Caco-2 (cell line): ENCODE data around the gene ANKMY1. TPM values are rescaled to one million over a fixed set of nuclear protein-coding genes. Genes with fewer than 3 reads are reported as not detected.

Source experiments
- BruUV-seq: library from RNA; stranded (reverse); fragments of 400-500 nt; replicated peaks from 2 replicates; lab custom pipeline; 2021; lab: Mats Ljungman, UMichigan
- CTCF ChIA-PET: fragments of 300-600 bp; sonication (Branson Sonifier 250); formaldehyde crosslinking; loops from one replicate; lab custom pipeline; 2022; ENCODE audit warnings: antibody characterized with exemption; lab: Charles Lee
- POLR2A ChIA-PET: fragments of 300-600 bp; sonication (Branson Sonifier 250); formaldehyde crosslinking; loops from one replicate; lab custom pipeline; 2022; ENCODE audit warnings: antibody characterized with exemption; lab: Charles Lee
- DNase-seq, 2 experiments: peaks; one replicate each; pipeline versions ENCODE4 v3.0.0 to v3.0.0-alpha.2; 2020 to 2022
- H3K27me3 ChIP-seq: replicated peaks from 2 replicates; pipeline ENCODE4 v1.6.0; 2011; ENCODE audit warnings: low read length; ENCODE audit not compliant: control insufficient read depth, insufficient read depth
- H3K36me3 ChIP-seq: 2 replicates; pipeline ENCODE4 v1.5.1; 2011; ENCODE audit warnings: low read length; ENCODE audit not compliant: control insufficient read depth, insufficient read depth
- H3K4me1 ChIP-seq: fragments of 250-450 bp; sonication (Bioruptor Pico); 2 replicates; pipeline ENCODE4 v1.5.1; 2020; ENCODE audit warnings: mild to moderate bottlenecking
- H3K4me3 ChIP-seq: 2 replicates; pipeline ENCODE4 v1.5.1; 2011; ENCODE audit warnings: low read depth, mild to moderate bottlenecking, control low read depth, low read length
- H3K9me3 ChIP-seq: fragments of 250-450 bp; sonication (Bioruptor Pico); 2 replicates; pipeline ENCODE4 v1.5.1; 2020; ENCODE audit warnings: mild to moderate bottlenecking, moderate library complexity
- H3K27ac Mint-ChIP-seq: one replicate; pipeline ENCODE4 v1.8.0; 2022; ENCODE audit warnings: mixed read lengths; ENCODE audit not compliant: unreplicated experiment
- H3K27me3 Mint-ChIP-seq: one replicate; pipeline ENCODE4 v1.8.0; 2022; ENCODE audit warnings: mixed read lengths; ENCODE audit not compliant: insufficient read depth, unreplicated experiment
- H3K36me3 Mint-ChIP-seq: one replicate; pipeline ENCODE4 v1.8.0; 2022; ENCODE audit warnings: mild to moderate bottlenecking, mixed read lengths; ENCODE audit not compliant: insufficient read depth, unreplicated experiment
- H3K4me1 Mint-ChIP-seq: one replicate; pipeline ENCODE4 v1.8.0; 2022; ENCODE audit warnings: low read depth, mixed read lengths; ENCODE audit not compliant: unreplicated experiment
- H3K4me3 Mint-ChIP-seq: one replicate; pipeline ENCODE4 v1.8.0; 2022; ENCODE audit warnings: mild to moderate bottlenecking, moderate library complexity, mixed read lengths; ENCODE audit not compliant: unreplicated experiment
- H3K9me3 Mint-ChIP-seq: one replicate; pipeline ENCODE4 v1.8.0; 2022; ENCODE audit warnings: mixed read lengths; ENCODE audit not compliant: unreplicated experiment
- CTCF ChIP-seq, 2 experiments: fragments of 200-600 bp in 1 of 2; IDR thresholded peaks; 1 replicate in 1 of 2; 2 replicates in 1 of 2; pipeline versions ENCODE4 v1.5.1 to v1.8.0; 2011 to 2022; ENCODE audit warnings: antibody characterized with exemption in 1 of 2, control low read depth in 1 of 2, inconsistent platforms in 1 of 2, low read depth in 1 of 2, low read length in 1 of 2, mild to moderate bottlenecking in 1 of 2, moderate library complexity in 1 of 2; ENCODE audit not compliant: insufficient read depth in 1 of 2, severe bottlenecking in 1 of 2, unreplicated experiment in 1 of 2
- intact Hi-C: fragments of 100-400 bp; cut with micrococcal nuclease; formaldehyde crosslinking; loops from one replicate; pipeline ENCODE4 v1.10.0; 2022; ENCODE audit not compliant: unreplicated experiment
- total RNA-seq: library from RNA; stranded (reverse); gene quantifications from 2 replicates; pipeline ENCODE4 v1.2.3, GENCODE V29; 2022

The ANKMY1 gene
- total RNA-seq, 1 experiment from 2014 or later, result 12.2 TPM

- POLR2A ChIA-PET, result no interaction called here
- no TSS peak for BruUV-seq
Observed at GRCh38 chr2:240494194-240494793, 63.5 kb downstream of the ANKMY1 start.

GRCh38 chr2:240491483-240491882, 66.3 kb downstream of the ANKMY1 start:
- no peaks in the 10 kb centered on the region for H3K4me1 ChIP-seq
- no TSS peak for BruUV-seq
- peaks cover 41% of the 10 kb centered on the region for H3K9me3 Mint-ChIP-seq
- H3K4me3 Mint-ChIP-seq, result no peak overlapping the region
- H3K4me3 ChIP-seq, result no peak overlapping the region
- no peaks in the 10 kb centered on the region for H3K36me3 Mint-ChIP-seq
- H3K36me3 ChIP-seq, result no peaks in the 10 kb centered on the region
- DNase-seq, result no peak
- no peaks in the 10 kb centered on the region for H3K9me3 ChIP-seq
- no peaks in the 10 kb centered on the region for H3K27me3 ChIP-seq
- no peak overlapping the region for H3K27ac Mint-ChIP-seq
- ChIA-PET POLR2A (no interaction called here), CTCF (no interaction called here)
- no peak for TF ChIP-seq CTCF (IDR thresholded peaks at IDR 0.05; ENCODE audit: insufficient read depth in 1 of 2, low read depth in 1 of 2, low read length in 1 of 2, severe bottlenecking in 1 of 2, unreplicated experiment in 1 of 2)
- intact Hi-C loops, result no loop called here
- no peaks in the 10 kb centered on the region for H3K27me3 Mint-ChIP-seq
- no peaks in the 10 kb centered on the region for H3K4me1 Mint-ChIP-seq

More at GRCh38 chr2:240494194-240494793, 63.5 kb downstream of the ANKMY1 start:
- CTCF ChIA-PET, result no interaction called here
- H3K36me3 ChIP-seq, result no peaks in the 10 kb centered on the region
- no peaks in the 10 kb centered on the region for H3K36me3 Mint-ChIP-seq
- peaks cover 41% of the 10 kb centered on the region for H3K9me3 Mint-ChIP-seq
- intact Hi-C loops, result no loop called here
- no peaks in the 10 kb centered on the region for H3K9me3 ChIP-seq
- DNase-seq, result no peak
- H3K4me3 Mint-ChIP-seq, result no peak overlapping the region
- H3K27ac Mint-ChIP-seq, result no peak overlapping the region
- TF ChIP-seq CTCF (IDR thresholded peaks at IDR 0.05; ENCODE audit: insufficient read depth in 1 of 2, low read depth in 1 of 2, low read length in 1 of 2, severe bottlenecking in 1 of 2, unreplicated experiment in 1 of 2), result no peak
- H3K27me3 Mint-ChIP-seq, result no peaks in the 10 kb centered on the region
- H3K27me3 ChIP-seq, result no peaks in the 10 kb centered on the region
- no peak overlapping the region for H3K4me3 ChIP-seq
- H3K4me1 ChIP-seq, result no peaks in the 10 kb centered on the region
- H3K4me1 Mint-ChIP-seq, result no peaks in the 10 kb centered on the region

- intact Hi-C loops, result no loop called here
- Mint-ChIP-seq H3K27ac (no peak overlapping the region), H3K4me3 (no peak overlapping the region), H3K36me3 (peaks cover 6% of the 10 kb centered on the region), H3K9me3 (no peaks in the 10 kb centered on the region), H3K27me3 (no peaks in the 10 kb centered on the region), H3K4me1 (no peaks in the 10 kb centered on the region)
- no peak for TF ChIP-seq CTCF (IDR thresholded peaks at IDR 0.05; ENCODE audit: insufficient read depth in 1 of 2, low read depth in 1 of 2, low read length in 1 of 2, severe bottlenecking in 1 of 2, unreplicated experiment in 1 of 2)
- POLR2A ChIA-PET, result no interaction called here
- no TSS peak for BruUV-seq
- no peaks in the 10 kb centered on the region for H3K9me3 ChIP-seq
- H3K4me1 ChIP-seq, result no peaks in the 10 kb centered on the region
- H3K4me3 ChIP-seq, result no peak overlapping the region
- no peak for DNase-seq
- no peaks in the 10 kb centered on the region for H3K36me3 ChIP-seq
- CTCF ChIA-PET, result no interaction called here
- no peaks in the 10 kb centered on the region for H3K27me3 ChIP-seq
Observed at GRCh38 chr2:240482141-240482540, 75.6 kb downstream of the ANKMY1 start.
